ENCODE measurements around the gene PRKCZ. TPM values are rescaled to one million over a fixed set of nuclear protein-coding genes. Genes with fewer than 3 reads are reported as not detected.

Gene PRKCZ
- total and polyA plus RNA-seq, 9 donors = 3.4 to 16.1 (median 5.8) TPM

GRCh38 chr1:2044510-2045319 lies 5.5 kb upstream of the PRKCZ start:
- no peak overlapping the region for H3K4me3 ChIP-seq
- peak; percentile 41 to 94 (median 89) for TF ChIP-seq CTCF (IDR thresholded peaks at IDR 0.05)
- TF ChIP-seq POLR2A (IDR thresholded peaks at IDR 0.05) = no peak
- TF ChIP-seq EP300 (IDR thresholded peaks at IDR 0.05) = no peak
- H3K4me1 ChIP-seq (ENCODE audit: insufficient read depth) = peaks cover 1% of the 10 kb centered on the region
- 6 to 15% (median 11%) methylated on average over 35 to 75 of the region's 75 CpGs for WGBS, 3 donors
- no peaks in the 10 kb centered on the region for H3K36me3 ChIP-seq
- peak; percentile 55 to 85 (median 67) for DNase-seq
- intact Hi-C loops (cut with DNase I) = loop anchor here (5.0 kb wide), 4 partner anchors 82 to 102 kb away; no protein-coding TSS in a partner anchor
- no peaks in the 10 kb centered on the region for H3K9me3 ChIP-seq
- no peaks in the 10 kb centered on the region for H3K27me3 ChIP-seq
- no peak overlapping the region for H3K27ac ChIP-seq

- no peak for DNase-seq
- no peaks in the 10 kb centered on the region for H3K36me3 ChIP-seq
- no peaks in the 10 kb centered on the region for H3K9me3 ChIP-seq
- H3K4me3 ChIP-seq = no peak overlapping the region
- H3K27ac ChIP-seq = no peak overlapping the region
- no peaks in the 10 kb centered on the region for H3K27me3 ChIP-seq
- peaks cover 4% of the 10 kb centered on the region for H3K4me1 ChIP-seq (ENCODE audit: insufficient read depth)
- intact Hi-C loops (cut with DNase I) = loop anchor here (5.0 kb wide), 4 partner anchors 83 to 103 kb away; no protein-coding TSS in a partner anchor
- TF ChIP-seq POLR2A (IDR thresholded peaks at IDR 0.05) = no peak
- no peak for TF ChIP-seq CTCF (IDR thresholded peaks at IDR 0.05)
- TF ChIP-seq EP300 (IDR thresholded peaks at IDR 0.05) = no peak
- WGBS, 3 donors = 39 to 43% (median 41%) methylated on average over 15 of the region's 15 CpGs
Observed at GRCh38 chr1:2045468-2046173, 4.6 kb upstream of the PRKCZ start.

GRCh38 chr1:2046174-2046917 lies 3.9 kb upstream of the PRKCZ start:
- Histone ChIP-seq H3K36me3 (no peaks in the 10 kb centered on the region), H3K9me3 (no peaks in the 10 kb centered on the region), H3K4me1 (ENCODE audit: insufficient read depth) (peaks cover 4% of the 10 kb centered on the region), H3K27me3 (no peaks in the 10 kb centered on the region), H3K27ac (no peak overlapping the region), H3K4me3 (no peak overlapping the region)
- TF ChIP-seq POLR2A (IDR thresholded peaks at IDR 0.05) = no peak
- TF ChIP-seq EP300 (IDR thresholded peaks at IDR 0.05) = no peak
- TF ChIP-seq CTCF (IDR thresholded peaks at IDR 0.05) = no peak
- intact Hi-C loops (cut with DNase I) = loop anchor here (5.0 kb wide), 4 partner anchors 84 to 104 kb away; no protein-coding TSS in a partner anchor
- 31 to 34% (median 33%) methylated on average over 20 of the region's 20 CpGs for WGBS, 3 donors
- no peak for DNase-seq
